GM18526 (cell line): ENCODE data around the gene SART3.

Source experiments
- POLR2A ChIP-seq: IDR thresholded peaks from 3 replicates; pipeline ENCODE4 v1.6.1; 2011; ENCODE audit not compliant: insufficient read length; ENCODE audit errors: extremely low read depth

The SART3 gene

DNA sequence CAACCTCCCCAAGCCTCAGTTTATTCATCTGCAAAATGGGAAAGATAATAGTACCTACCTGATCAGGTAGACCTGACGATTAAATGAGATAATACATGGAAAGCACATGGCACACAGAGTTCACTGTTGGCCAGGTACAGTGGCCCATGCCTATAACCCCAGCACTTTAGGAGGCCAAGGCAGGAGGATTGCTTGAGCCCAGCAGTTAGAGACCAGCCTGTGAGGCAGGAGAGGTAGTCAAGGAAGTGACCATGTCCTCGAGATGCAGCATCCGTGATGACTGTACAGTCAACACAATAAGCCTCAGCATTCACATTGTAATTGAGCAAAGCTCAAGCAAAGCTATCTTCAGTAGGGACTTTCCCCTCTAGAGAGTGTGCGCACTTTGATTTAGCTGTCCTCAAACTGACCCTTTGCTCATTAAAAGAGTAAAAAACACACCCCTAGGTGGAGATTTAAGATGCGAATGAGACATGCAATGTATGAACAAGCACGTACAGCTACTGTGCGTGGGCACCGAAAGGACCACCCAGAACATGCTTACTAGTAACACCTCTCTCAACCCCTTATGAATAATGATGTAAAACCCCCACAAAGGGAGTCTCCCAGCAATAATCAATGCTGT lies 11.3 kb upstream of the SART3 start:
- TF ChIP-seq POLR2A = no peak

DNA sequence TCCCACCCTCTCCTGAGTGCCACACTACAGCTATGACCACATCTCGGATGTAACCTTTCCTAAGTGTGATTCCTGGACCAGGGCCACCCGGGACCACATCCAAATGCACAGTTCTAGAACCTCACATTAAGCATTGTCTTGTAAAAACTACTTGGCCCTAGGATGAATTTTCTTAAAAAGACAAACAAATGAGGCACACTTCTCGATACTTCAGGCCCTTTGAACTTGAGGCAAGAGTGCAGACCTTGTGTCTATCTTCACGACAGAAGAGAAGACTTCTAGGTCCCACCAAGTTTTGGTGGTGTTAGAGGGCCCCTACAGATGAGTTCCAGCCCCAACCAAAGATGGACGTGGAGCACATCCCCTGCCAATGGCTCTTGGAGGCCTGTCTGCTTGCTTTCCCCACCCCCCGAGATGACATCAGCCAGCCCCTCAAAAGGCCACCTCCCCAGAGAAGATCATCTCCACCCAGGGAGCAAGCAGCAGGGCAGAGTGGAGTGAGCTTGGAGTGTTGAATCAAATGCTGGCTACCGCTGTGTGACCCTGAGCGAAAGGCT lies 10.7 kb upstream of the SART3 start:
- TF ChIP-seq POLR2A = no peak

DNA sequence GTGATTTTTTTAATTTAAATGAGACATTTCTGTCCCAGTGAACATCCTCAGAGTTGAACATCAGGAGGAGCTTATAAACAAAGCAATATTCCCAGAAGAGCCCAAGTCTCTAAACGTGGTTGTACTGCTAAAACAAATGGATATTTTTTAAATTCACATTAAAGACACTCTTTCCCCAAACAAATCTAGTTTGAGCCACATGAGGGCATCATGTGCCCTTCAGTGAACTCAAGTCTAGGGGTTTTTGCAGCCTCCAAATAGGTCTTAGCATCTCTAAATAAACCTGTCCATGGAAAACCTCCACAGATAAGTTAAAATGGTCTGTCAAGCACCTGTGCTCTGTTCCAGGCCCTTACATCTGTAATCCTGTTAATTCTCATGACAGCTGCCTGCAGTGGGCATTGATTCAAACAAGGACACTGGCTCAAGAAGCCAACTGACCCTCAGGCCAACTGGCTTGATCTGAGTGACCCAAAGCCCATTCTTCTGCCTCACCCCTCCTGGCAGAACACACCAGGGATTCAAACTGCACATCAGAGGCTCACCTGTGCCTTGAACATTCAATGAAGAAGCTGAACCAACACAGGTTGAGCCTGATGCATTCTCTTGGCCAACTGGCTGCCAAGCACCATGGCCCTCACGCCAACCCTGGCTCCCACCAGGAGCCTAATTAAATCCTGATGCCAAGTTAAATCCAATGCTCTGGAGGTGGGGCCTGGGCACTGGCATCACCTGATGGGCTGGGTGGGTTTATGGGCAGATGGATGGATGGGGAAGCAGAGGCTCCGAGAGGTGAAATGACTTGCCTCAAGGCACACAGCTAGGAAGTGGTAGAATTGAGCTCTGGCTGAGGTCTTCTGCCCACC lies 10.0 kb upstream of the SART3 start:
- TF ChIP-seq POLR2A = no peak

DNA sequence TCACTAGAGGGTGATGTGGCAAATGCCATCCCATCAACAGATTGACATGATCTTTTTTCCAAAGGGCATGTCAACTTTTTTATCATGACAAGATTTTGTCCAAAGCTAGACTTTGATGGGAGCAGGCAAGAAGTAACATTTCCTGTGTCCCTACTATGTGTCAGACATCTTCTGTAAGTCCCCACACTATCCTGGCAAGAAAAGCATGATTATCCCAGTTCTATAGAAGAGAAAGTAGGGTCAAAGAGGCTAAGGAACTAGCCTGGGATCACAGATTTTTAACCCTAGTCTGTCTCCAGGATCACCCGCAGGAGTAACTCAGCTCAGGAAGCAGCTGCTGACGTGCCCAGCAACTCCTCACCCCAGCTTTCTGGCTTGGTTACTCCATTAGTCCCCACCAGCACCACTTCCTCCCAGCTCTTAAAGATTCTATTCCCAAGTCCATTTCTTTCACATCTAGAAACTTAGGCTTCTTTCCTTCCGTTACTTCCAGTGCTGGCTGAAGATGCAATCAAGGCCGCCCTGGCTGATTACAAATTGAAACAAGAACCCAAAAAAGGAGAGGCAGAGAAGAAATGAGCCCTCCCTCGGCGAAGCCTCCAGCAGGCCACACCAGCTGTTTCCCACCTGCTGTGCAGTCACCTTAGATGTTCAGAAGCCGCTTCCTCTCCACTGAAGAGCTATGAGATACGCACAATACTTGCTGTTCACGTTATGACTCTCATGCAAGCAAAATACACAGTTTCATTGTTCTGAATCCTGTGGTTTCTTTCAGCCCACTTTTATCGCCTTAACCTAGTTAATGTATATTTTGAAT lies 7.6 kb upstream of the SART3 start:
- TF ChIP-seq POLR2A = no peak

DNA sequence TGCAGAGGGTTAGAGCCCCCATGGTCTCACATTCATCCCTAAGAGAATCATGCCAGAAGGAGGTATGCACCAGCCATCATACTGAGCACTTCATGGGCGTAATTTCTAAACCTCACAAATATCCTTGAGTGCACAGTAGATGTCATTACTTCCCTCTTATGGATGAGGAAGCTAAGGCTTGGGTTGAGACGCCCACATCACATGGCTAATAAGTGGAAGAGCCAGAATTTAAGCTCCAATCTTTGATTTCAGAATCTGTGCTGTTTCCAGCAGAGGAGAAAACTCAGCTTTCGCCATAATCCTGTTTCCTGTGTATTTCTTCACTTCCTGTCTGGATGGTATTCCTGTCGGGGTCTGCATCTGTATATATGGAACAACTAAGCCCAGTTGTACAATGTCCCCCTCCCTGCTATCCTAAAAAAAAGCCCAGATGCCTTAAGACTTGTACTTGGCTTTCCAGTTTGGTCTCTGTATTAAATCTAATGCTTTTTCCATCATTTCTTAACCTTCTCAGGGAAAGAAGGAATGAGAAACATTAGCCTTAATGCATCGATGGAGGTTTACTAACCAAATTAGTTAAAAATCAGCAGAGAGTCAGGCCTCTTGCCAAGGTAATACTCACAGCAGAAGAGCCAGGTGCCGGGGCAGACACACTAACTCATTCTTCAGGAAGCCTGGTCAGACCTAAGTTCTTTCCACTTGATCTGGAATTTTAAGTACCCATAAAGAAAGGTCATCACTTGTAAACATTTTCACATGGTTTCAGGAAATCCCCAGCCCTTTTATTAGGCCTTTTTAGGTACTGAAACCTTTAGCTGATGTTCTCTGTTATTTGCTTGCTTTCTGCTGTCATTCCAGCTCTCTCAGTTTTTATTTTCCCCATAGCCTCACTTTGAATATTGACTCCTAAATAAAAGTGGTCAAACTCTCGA lies 6.7 kb upstream of the SART3 start:
- TF ChIP-seq POLR2A = no peak

DNA sequence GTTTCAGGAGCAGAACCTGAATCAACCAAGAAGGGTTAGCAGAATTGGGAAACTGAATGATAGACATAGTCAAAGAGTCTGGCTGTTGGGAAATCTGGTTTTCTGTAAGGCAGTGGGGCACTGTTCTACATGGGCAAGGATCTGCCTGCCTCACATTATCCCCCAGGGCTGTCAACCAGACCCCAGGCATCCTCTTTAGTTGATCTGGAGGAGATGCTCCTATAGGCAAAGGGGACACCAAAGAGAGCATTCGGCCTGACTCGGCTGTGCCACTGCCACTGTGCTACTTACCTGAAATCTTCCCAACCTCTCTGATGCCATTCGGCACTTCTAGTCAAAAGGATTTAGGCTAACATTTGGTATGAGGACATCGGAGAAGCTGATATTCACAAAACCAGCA lies 5.5 kb upstream of the SART3 start:
- TF ChIP-seq POLR2A = no peak

DNA sequence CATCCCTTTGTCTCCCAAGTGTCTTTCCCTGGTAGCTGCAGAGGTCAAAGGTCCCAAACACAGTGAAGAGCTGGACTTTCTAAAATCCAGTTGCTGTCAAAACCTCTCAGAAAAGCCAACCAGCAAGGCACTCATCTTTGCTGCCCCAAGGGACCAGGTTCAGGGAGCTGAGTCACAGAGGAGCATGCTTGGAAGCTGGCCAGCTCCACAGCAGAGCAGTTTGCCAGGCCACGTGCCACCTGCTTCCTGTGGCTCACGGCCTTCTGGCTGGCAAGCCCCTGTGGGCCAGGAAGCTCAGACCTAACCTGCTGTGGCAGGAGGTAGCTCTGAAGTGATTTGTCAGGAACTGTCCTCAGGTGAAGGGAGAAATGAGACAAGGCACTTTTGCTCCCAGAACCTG lies 5.0 kb upstream of the SART3 start:
- TF ChIP-seq POLR2A = peak; percentile 40

DNA sequence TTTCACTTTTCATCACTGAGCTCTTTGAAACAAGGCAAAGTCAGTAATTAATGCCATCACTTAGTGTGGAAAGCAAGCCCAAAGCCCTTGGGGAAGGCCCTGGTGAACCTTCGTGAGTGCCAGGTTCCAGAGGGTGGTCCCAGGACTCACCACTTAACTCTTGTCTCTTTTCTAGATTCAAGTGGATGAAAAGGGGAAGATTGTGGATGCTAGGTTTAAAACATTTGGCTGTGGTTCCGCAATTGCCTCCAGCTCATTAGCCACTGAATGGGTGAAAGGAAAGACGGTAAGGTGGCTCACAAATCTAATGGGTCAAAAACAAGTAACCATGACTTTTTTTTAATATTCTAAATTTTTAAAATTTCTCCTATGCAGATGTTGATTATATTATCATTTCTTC lies 4.2 kb upstream of the SART3 start:
- TF ChIP-seq POLR2A = no peak

DNA sequence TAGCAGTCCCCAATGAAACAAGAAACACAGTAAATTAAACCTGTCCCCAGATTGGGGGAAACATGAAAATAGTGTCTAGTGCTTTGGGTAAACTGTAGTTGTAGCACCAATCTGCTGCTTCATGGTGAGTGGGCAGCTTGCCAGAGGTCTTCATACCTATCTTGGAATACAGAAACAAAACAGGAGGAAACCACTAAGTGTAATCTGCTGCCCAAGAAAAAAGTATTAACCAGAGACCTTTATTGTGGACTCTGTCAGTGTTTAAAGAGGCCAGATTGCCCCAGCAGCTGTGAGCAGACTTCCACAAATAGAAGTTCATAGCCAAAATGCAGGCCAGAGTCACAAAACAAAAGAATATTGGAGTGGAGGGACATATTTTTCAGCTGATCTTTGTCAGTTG lies 3.8 kb upstream of the SART3 start:
- TF ChIP-seq POLR2A = no peak

DNA sequence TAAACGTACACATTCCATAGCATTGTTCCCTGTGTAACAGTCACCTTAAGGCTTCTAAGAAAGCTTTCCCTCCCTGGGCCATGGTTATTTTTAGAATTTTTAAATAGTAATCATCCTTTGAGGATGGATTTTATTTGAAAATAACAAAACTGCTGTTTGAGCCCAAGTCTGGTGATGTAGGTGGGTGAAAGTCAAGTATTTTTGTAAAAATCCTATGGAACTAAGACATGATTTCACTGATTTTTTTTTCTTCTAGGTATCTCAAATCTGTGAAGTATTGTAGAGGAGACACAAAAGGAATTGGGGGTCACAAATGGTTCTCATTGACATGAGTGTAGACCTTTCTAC lies 2.8 kb upstream of the SART3 start:
- TF ChIP-seq POLR2A = no peak

DNA sequence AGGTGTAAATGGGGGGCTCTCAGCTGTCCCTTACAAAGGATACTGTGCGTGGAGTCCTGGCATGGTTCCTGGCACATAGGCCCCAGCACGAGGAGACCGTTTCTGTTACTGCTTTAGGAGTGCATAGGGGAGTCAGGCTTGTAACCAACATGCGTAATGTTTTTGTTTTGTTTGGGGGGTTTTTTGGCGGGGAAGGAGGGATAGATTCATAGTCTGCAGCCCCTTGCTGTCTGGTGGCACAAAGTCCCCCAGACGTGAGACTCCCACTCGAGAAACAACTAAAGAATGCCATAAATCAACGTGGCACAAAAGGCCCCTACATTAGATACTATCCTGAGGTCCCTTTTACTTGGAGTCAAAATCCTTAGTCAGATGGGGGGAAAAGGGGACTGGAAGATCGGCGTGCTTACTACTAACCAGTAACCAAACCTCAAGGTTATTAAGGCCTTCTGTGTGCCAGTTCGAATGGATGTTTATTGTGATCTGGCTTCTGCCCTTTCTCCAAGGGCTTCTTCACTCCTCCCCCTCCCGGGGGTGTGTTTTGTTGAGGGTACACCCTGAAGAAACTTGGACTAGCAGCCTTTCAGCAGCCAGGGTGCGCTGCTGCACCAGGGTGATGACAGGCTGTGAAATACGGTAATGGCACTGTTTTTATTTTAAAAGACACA lies 2.3 kb upstream of the SART3 start:
- peak; percentile 50 for TF ChIP-seq POLR2A

DNA sequence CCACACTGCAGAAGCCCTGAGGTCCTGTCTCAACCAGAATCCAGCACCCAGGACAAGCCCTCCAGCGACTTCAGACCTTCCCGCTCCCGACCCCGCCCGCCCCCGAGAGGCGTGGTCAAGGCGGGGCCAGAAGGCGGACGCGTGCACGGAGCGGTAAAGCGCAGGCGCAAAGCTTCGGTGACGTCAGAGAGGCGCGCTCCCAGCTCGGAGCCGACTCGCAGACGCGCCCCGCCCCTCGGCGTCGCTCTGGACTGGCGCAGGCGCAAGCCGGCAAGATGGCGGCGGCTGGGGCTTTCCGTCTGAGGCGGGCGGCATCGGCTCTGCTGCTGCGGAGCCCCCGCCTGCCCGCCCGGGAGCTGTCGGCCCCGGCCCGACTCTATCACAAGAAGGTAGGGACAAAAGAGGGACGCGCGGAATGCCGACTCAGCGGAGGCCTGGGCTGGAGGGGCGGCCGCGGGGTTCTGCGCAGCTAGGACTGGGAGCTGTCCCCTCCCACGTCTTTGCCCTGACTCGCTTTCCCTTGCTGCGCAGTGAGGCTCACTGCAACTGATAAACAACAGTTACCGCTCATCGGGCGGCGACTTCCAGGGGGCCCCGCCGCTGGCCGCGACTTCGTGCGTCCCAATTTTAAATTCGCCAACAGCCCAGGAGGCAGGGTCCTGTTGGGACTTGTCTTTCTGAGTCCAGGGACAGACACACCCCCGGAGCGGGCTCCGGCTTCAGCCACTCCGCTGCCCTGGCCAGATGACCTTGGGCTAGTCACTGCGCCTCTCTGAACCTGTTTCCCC lies 1.6 kb upstream of the SART3 start, which contains the start of gene ISCU:
TSS of gene ISCU (plus strand) at position 249 of the 788 bp plus-strand sequence. CDS start at position 276, 27 bp downstream.
- peak; percentile 88 for TF ChIP-seq POLR2A

DNA sequence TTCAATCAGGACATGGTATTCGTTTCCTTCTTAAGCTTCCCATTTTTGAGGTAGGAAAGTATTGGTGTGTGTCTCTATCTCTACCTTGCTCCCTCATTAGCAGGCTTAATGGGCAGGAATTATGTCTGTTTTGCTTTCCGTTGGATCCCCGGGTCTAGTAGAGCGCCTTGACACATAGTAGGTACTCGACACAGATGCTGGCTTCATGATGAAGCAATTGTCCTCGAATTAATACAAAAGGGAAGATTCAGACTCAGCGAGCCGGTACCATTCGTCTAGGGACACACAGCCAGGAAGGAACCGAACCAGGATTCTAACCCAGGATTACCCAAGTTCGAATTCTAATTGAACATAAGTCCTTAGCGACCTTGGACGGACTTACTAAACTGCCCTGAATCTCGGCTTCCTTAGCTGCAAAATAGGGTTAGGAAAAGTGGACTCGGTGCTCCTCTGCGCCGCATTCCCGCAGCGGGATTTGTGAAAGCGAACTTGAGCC lies 927 bp upstream of the SART3 start:
- no peak for TF ChIP-seq POLR2A

DNA sequence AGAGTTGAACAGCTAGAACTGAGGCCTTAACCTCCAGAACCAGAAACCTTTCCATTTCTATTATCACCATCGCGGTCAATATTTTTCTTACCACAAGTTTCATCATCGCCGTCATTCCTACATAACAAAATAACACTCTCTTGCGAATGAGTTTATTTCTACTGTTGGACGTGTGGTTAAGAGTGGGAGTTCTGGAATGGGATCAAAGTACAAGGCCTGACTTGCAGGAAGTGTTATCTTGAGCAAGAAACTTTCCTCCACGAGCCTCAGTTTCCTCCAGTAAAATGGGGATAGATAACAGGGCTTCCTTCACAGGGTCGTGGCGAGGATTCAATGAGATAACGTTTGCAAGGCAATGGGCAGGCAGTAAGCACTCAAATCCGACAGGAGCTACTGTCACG lies 652 bp downstream of the SART3 start:
- no peak for TF ChIP-seq POLR2A
